D721Med (cell line): Measurements from ENCODE around the gene UPK1B.

Experiments used
- DNase-seq: peaks from one replicate; pipeline ENCODE4 v3.0.0; 2011; ENCODE audit warnings: low spot score; ENCODE audit not compliant: insufficient read length
- FAIRE-seq: peaks from 2 replicates; lab custom pipeline; 2011; peaks lifted over from hg19 to GRCh38; lab: Jason Lieb, UNC
- CTCF ChIP-seq: IDR thresholded peaks from 2 replicates; pipeline ENCODE4 v1.5.1; 2012; ENCODE audit warnings: mild to moderate bottlenecking, control low read depth; ENCODE audit not compliant: insufficient read depth; ENCODE audit errors: missing control alignments

The UPK1B gene

GRCh38 chr3:119211803-119212202, 38.4 kb downstream of the UPK1B start:
- TF ChIP-seq CTCF = no peak
- no peak for DNase-seq
- FAIRE-seq = no peak

DNA sequence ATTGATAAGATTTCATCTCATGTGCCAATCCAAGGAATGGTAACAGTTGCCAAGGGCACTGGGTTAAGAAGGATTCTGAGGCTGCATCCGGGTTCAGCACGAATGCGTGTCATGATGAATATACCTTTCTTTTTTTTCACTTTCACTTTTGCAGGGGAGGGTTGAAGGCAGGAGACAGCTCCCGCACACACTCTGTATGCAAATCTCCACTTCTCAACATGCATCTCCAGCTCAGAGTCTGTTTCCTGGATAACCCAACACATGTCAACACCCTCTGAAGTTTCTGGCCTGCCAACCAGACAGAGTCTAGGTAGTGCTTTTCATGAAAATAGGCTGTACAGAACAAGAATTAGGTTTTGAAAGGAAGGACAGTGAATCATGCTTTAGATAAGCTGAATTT, 45.7 kb downstream of the UPK1B start:
- DNase-seq (no peak), FAIRE-seq (no peak)
- no peak for TF ChIP-seq CTCF

GRCh38 chr3:119220198-119220597, 46.8 kb downstream of the UPK1B start:
- no peak for TF ChIP-seq CTCF
- FAIRE-seq = no peak
- no peak for DNase-seq

DNA sequence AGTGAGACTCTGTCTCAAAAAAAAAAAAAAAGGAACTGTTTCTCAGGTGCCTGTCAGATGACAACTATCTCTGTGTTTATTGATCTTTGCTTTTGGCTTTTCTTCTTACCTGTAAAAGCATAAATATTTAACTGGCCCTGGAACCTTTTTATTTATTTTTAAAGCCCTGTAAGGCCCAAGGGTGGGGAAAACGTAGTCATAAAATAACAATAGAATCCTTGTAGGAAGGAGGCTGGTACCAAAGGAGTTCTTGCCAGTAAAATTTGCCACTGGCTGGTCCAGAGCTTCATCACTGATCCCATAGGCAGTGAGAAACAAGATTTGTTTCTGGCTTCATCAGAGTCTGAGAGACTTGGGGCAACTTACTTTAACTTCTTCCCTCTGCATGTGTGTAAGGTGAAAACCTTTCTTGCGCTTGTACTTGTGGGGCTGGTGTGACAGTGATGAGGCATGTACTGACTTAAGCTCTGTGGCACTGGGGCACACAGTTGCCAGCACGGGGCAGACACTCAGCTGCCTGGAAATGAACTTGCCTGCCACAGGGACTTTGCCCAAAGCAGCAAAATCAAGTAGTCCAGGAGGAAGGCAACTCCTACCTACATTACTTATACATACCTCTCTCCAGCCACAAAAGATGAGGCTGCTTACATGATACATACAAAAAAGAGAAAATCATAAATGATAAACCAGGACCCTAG, 47.7 kb downstream of the UPK1B start:
- no peak for DNase-seq
- no peak for TF ChIP-seq CTCF
- FAIRE-seq = no peak

GRCh38 chr3:119221779-119222320, 48.5 kb downstream of the UPK1B start:
- no peak for DNase-seq
- no peak for FAIRE-seq
- no peak for TF ChIP-seq CTCF

DNA sequence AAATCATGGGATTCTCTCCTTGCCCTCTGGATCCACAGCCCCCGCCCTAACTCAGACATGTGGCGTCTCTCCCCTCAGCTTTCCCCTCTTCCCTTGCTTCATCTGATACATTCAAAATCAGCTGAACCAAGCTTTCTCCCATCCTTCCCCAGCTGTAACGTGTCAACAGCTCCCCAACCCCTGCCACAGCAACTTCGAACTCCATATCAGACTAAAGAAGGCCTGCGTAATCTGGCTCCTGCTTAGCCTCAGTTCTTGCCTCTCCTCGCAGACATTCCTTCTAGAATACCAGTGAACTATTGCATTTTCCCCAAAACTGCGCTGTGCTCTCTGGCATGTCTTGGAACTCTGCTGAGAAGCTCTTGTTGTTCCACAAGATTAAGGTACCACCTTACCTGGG, 49.0 kb downstream of the UPK1B start:
- DNase-seq = no peak
- FAIRE-seq = no peak
- no peak for TF ChIP-seq CTCF

GRCh38 chr3:119223511-119223910, 50.1 kb downstream of the UPK1B start:
- no peak for DNase-seq
- no peak for TF ChIP-seq CTCF
- FAIRE-seq = no peak
